Calu3 (cell line): ENCODE measurements around the gene OR6J1. TPM values are rescaled to one million over a fixed set of nuclear protein-coding genes. Genes with fewer than 3 reads are reported as not detected.

Experiments
- BruUV-seq: library from RNA; stranded (reverse); fragments of 400-500 nt; replicated peaks from 2 replicates; lab custom pipeline; 2021; lab: Mats Ljungman, UMichigan
- CTCF ChIA-PET: fragments of 300-600 bp; sonication (Branson Sonifier 250); formaldehyde crosslinking; loops from one replicate; lab custom pipeline; 2022; ENCODE audit warnings: antibody characterized with exemption; lab: Charles Lee
- DNase-seq: peaks from one replicate; pipeline ENCODE4 v3.0.0; 2022
- H3K27ac Mint-ChIP-seq: one replicate; pipeline ENCODE4 v1.8.0; 2022; ENCODE audit warnings: mixed read lengths; ENCODE audit not compliant: unreplicated experiment
- H3K27me3 Mint-ChIP-seq: one replicate; pipeline ENCODE4 v1.8.0; 2022; ENCODE audit warnings: mixed read lengths; ENCODE audit not compliant: unreplicated experiment
- H3K36me3 Mint-ChIP-seq: one replicate; pipeline ENCODE4 v1.8.0; 2022; ENCODE audit warnings: mild to moderate bottlenecking, moderate library complexity, mixed read lengths; ENCODE audit not compliant: insufficient read depth, unreplicated experiment
- H3K4me1 Mint-ChIP-seq: one replicate; pipeline ENCODE4 v1.8.0; 2022; ENCODE audit warnings: mild to moderate bottlenecking, low read depth, mixed read lengths; ENCODE audit not compliant: unreplicated experiment
- H3K4me3 Mint-ChIP-seq: one replicate; pipeline ENCODE4 v1.8.0; 2022; ENCODE audit warnings: mild to moderate bottlenecking, low read depth, moderate library complexity, mixed read lengths; ENCODE audit not compliant: unreplicated experiment
- H3K9me3 Mint-ChIP-seq: one replicate; pipeline ENCODE4 v1.8.0; 2022; ENCODE audit warnings: low read depth, mixed read lengths; ENCODE audit not compliant: unreplicated experiment
- CTCF ChIP-seq: fragments of 200-600 bp; IDR thresholded peaks from one replicate; pipeline ENCODE4 v1.8.0; 2022; ENCODE audit warnings: antibody characterized with exemption; ENCODE audit not compliant: unreplicated experiment
- intact Hi-C: fragments of 100-400 bp; cut with micrococcal nuclease; formaldehyde crosslinking; loops from one replicate; pipeline ENCODE4 v1.10.0; 2022; ENCODE audit not compliant: unreplicated experiment
- total RNA-seq: library from RNA; stranded (reverse); gene quantifications from 2 replicates; pipeline ENCODE4 v1.2.3, GENCODE V29; 2022

The OR6J1 gene
- total RNA-seq, 1 experiment from 2014 or later, result not detected

- Mint-ChIP-seq H3K27ac (no peak overlapping the region), H3K4me3 (no peak overlapping the region), H3K4me1 (peaks cover 23% of the 10 kb centered on the region), H3K36me3 (no peaks in the 10 kb centered on the region), H3K9me3 (peaks cover 2% of the 10 kb centered on the region), H3K27me3 (no peaks in the 10 kb centered on the region)
- CTCF ChIA-PET, result interaction anchor here (1.2 kb wide), 1 partner anchor 31 kb away, joined by 3 read pairs; no protein-coding TSS in a partner anchor
- no peak for TF ChIP-seq CTCF
- no peak for DNase-seq
- no TSS peak for BruUV-seq
- intact Hi-C loops, result no loop called here
Observed at GRCh38 chr14:22668863-22669262, 24.7 kb upstream of the OR6J1 start.

- intact Hi-C loops, result no loop called here
- no TSS peak for BruUV-seq
- Mint-ChIP-seq H3K27ac (no peak overlapping the region), H3K36me3 (no peaks in the 10 kb centered on the region), H3K27me3 (no peaks in the 10 kb centered on the region), H3K4me1 (peaks cover 23% of the 10 kb centered on the region), H3K4me3 (no peak overlapping the region), H3K9me3 (peaks cover 2% of the 10 kb centered on the region)
- DNase-seq, result no peak
- CTCF ChIA-PET, result interaction anchor here (1.2 kb wide), 1 partner anchor 32 kb away, joined by 3 read pairs; no protein-coding TSS in a partner anchor
- no peak for TF ChIP-seq CTCF
Observed at GRCh38 chr14:22668417-22668816, 24.3 kb upstream of the OR6J1 start.

DNA sequence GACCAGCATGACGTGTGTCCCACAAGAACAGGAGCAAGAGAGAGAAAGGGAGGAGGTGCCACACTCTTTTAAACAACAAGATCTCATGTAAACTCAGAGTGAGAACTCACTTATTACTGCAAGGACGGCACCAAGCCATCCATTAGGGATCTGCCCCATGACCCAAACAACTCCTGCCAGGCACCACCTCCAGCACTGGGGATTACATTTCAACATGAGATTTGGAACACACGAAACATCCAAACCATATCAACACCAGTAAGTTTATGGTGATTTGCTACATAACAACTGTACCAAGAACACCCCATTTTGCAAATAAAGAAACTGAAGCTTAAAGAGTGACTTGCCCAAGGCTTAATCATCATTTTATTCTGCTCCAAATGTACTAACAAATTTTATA is 23.7 kb upstream of the OR6J1 start:
- H3K9me3 Mint-ChIP-seq, result peaks cover 2% of the 10 kb centered on the region
- DNase-seq, result no peak
- H3K4me3 Mint-ChIP-seq, result no peak overlapping the region
- CTCF ChIA-PET, result interaction anchor here (1.2 kb wide), 1 partner anchor 32 kb away, joined by 3 read pairs; no protein-coding TSS in a partner anchor
- no peaks in the 10 kb centered on the region for H3K36me3 Mint-ChIP-seq
- intact Hi-C loops, result no loop called here
- no peaks in the 10 kb centered on the region for H3K27me3 Mint-ChIP-seq
- BruUV-seq, result no TSS peak
- H3K4me1 Mint-ChIP-seq, result peaks cover 23% of the 10 kb centered on the region
- H3K27ac Mint-ChIP-seq, result no peak overlapping the region
- TF ChIP-seq CTCF, result no peak

- Mint-ChIP-seq H3K27ac (no peak overlapping the region), H3K4me3 (no peak overlapping the region), H3K9me3 (peaks cover 2% of the 10 kb centered on the region), H3K27me3 (no peaks in the 10 kb centered on the region), H3K4me1 (peaks cover 23% of the 10 kb centered on the region), H3K36me3 (no peaks in the 10 kb centered on the region)
- no peak for TF ChIP-seq CTCF
- DNase-seq, result no peak
- CTCF ChIA-PET, result no interaction called here
- intact Hi-C loops, result no loop called here
- no TSS peak for BruUV-seq
Observed at GRCh38 chr14:22666203-22666893, 22.2 kb upstream of the OR6J1 start.
